ENCODE measurements around the gene CTBP1. TPM values are rescaled to one million over a fixed set of nuclear protein-coding genes. Genes with fewer than 3 reads are reported as not detected.

The CTBP1 gene
- total RNA-seq, 1 experiment from 2014 or later, result 184 TPM

- no peak for TF ChIP-seq CTCF (IDR thresholded peaks at IDR 0.05; ENCODE audit: insufficient read depth in 1 of 2, low read depth in 1 of 2, low read length in 1 of 2, severe bottlenecking in 1 of 2, unreplicated experiment in 1 of 2)
- Mint-ChIP-seq H3K4me1 (ENCODE audit: low read depth, unreplicated experiment) (no peaks in the 10 kb centered on the region), H3K36me3 (ENCODE audit: insufficient read depth, unreplicated experiment) (no peaks in the 10 kb centered on the region), H3K4me3 (ENCODE audit: unreplicated experiment) (no peak overlapping the region), H3K9me3 (ENCODE audit: unreplicated experiment) (no peaks in the 10 kb centered on the region), H3K27ac (ENCODE audit: unreplicated experiment) (no peak overlapping the region), H3K27me3 (ENCODE audit: insufficient read depth, unreplicated experiment) (peaks cover 3% of the 10 kb centered on the region)
- ChIA-PET POLR2A (no interaction called here), CTCF (no interaction called here)
- H3K36me3 ChIP-seq (ENCODE audit: control insufficient read depth, insufficient read depth, low read length), result no peaks in the 10 kb centered on the region
- BruUV-seq (replicated peaks), result no TSS peak
- no peak overlapping the region for H3K4me3 ChIP-seq (ENCODE audit: low read depth, low read length)
- no peaks in the 10 kb centered on the region for H3K9me3 ChIP-seq
- no peaks in the 10 kb centered on the region for H3K27me3 ChIP-seq (replicated peaks; ENCODE audit: control insufficient read depth, insufficient read depth, low read length)
- intact Hi-C loops (cut with micrococcal nuclease; ENCODE audit: unreplicated experiment), result no loop called here
- H3K4me1 ChIP-seq, result no peaks in the 10 kb centered on the region
- DNase-seq, result peak in 1 of 2 experiments; percentile 26
Measured at GRCh38 chr4:1193206-1194009, 55.5 kb downstream of the CTBP1 start.

- H3K4me1 Mint-ChIP-seq (ENCODE audit: low read depth, unreplicated experiment), result no peaks in the 10 kb centered on the region
- H3K27ac Mint-ChIP-seq (ENCODE audit: unreplicated experiment), result no peak overlapping the region
- no peak overlapping the region for H3K4me3 Mint-ChIP-seq (ENCODE audit: unreplicated experiment)
Measured at GRCh38 chr4:1192493-1193205, 56.3 kb downstream of the CTBP1 start.

More at GRCh38 chr4:1192493-1193205, 56.3 kb downstream of the CTBP1 start:
- CTCF ChIA-PET, result interaction anchor here (0.7 kb wide), 1 partner anchor 27 kb away, joined by 3 read pairs; no protein-coding TSS in a partner anchor
- no TSS peak for BruUV-seq (replicated peaks)
- Histone ChIP-seq H3K27me3 (replicated peaks; ENCODE audit: control insufficient read depth, insufficient read depth, low read length) (no peaks in the 10 kb centered on the region), H3K36me3 (ENCODE audit: control insufficient read depth, insufficient read depth, low read length) (no peaks in the 10 kb centered on the region), H3K9me3 (no peaks in the 10 kb centered on the region), H3K4me1 (no peaks in the 10 kb centered on the region), H3K4me3 (ENCODE audit: low read depth, low read length) (no peak overlapping the region)
- peaks cover 6% of the 10 kb centered on the region for H3K27me3 Mint-ChIP-seq (ENCODE audit: insufficient read depth, unreplicated experiment)
- no peaks in the 10 kb centered on the region for H3K36me3 Mint-ChIP-seq (ENCODE audit: insufficient read depth, unreplicated experiment)
- no peak for TF ChIP-seq CTCF (IDR thresholded peaks at IDR 0.05; ENCODE audit: insufficient read depth in 1 of 2, low read depth in 1 of 2, low read length in 1 of 2, severe bottlenecking in 1 of 2, unreplicated experiment in 1 of 2)
- POLR2A ChIA-PET, result no interaction called here
- H3K9me3 Mint-ChIP-seq (ENCODE audit: unreplicated experiment), result no peaks in the 10 kb centered on the region
- no peak for DNase-seq
- intact Hi-C loops (cut with micrococcal nuclease; ENCODE audit: unreplicated experiment), result no loop called here

All from Caco-2 (cell line).